Neural progenitor cell (in vitro differentiated cells): Measurements from ENCODE around the gene DIAPH2.

Source experiments
- EZH2 ChIP-seq: fragments of 200-600 bp; sonication (generic); IDR thresholded peaks from 2 replicates; pipeline ENCODE4 v1.6.1; 2017; ENCODE audit warnings: antibody characterized with exemption, mild to moderate bottlenecking, moderate library complexity
- EZH2phosphoT487 ChIP-seq: fragments of 200-600 bp; sonication (generic); IDR thresholded peaks from 2 replicates; pipeline ENCODE4 v1.6.1; 2017; ENCODE audit warnings: antibody characterized with exemption
- TF ChIP-seq, protein P1 (sequence below): fragments of 200-600 bp; sonication (generic); IDR thresholded peaks from 2 replicates; pipeline ENCODE4 v1.5.1; 2017; ENCODE audit warnings: antibody characterized with exemption, mild to moderate bottlenecking

DNA sequence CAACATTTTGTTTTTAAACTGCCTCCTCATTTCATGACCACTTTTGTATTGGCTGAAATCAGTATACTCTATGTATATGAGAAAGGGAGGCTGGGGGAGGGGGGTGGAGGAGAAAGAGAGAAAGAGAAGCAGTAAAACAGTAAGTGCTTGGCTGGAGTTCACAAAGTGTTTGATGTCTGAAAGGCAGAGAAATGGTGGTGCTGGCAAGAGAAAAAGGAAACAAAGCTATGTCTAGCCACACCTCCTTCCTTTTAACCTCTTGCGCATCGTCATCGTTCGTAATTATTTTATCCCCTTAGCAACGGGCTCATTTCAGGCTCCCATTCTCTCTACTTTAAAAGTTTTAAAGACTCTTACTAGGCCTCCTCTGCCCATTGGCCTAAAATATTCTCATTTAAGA, 224.6 kb downstream of the DIAPH2 start:
- TF ChIP-seq, protein P1, sequence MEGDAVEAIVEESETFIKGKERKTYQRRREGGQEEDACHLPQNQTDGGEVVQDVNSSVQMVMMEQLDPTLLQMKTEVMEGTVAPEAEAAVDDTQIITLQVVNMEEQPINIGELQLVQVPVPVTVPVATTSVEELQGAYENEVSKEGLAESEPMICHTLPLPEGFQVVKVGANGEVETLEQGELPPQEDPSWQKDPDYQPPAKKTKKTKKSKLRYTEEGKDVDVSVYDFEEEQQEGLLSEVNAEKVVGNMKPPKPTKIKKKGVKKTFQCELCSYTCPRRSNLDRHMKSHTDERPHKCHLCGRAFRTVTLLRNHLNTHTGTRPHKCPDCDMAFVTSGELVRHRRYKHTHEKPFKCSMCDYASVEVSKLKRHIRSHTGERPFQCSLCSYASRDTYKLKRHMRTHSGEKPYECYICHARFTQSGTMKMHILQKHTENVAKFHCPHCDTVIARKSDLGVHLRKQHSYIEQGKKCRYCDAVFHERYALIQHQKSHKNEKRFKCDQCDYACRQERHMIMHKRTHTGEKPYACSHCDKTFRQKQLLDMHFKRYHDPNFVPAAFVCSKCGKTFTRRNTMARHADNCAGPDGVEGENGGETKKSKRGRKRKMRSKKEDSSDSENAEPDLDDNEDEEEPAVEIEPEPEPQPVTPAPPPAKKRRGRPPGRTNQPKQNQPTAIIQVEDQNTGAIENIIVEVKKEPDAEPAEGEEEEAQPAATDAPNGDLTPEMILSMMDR, result no peak
- TF ChIP-seq EZH2 (no peak), EZH2phosphoT487 (no peak)
